IPS DF 19.7 (cell line): ENCODE measurements around the gene AZIN2.
A peak's percentile ranks its signal among the peaks of the same experiment; 100 is the strongest.
"Not testable (repeated sequence)": the region's sequence is repeated elsewhere in the genome, so short reads cannot be mapped to it uniquely, and the experiment has no call there.

ENCODE experiments used
- DNase-seq: peaks from one replicate; pipeline ENCODE4 v3.0.0-alpha.2; 2013; ENCODE audit warnings: low read depth, low spot score

Gene AZIN2

DNA sequence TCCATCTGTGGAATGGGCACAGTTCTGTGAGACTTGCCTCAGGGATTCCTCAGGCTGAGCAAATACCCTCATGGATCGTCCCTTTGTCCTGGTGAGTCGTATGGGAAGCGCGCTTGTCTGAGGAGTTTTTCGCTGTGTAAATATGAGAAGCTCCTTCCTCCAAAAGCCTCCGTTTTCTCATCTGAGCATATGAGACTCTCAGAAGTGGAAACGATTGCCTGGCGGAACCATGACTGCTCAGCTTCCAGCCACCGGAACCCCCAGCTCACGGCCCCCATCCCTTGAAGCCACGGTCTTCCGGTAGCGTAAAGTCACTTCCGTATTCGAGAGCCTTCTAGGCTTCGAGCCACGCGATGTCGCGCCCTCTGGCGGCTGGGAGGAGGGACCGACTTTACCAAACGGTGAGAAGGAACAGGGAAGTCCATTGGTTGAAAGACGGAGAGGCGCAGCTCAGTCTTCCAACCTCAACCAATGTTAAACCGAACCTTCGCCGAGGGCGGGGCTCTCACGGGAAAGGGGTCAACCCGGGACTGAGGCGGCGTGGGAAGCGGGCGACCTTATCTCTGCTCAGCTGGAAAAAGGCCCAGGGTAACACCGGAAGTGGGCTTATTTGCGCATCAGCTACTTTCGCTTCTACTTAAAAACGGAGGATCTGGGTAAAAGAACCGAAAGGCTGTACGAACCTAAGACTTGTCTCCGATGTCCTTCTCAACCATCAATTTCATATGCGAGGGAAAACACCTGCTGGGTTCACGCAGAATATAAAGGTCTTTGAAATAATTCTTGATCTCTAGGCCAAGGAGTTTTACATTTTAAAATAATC is 46.3 kb downstream of the AZIN2 start:
- DNase-seq, result peak; percentile 99

DNA sequence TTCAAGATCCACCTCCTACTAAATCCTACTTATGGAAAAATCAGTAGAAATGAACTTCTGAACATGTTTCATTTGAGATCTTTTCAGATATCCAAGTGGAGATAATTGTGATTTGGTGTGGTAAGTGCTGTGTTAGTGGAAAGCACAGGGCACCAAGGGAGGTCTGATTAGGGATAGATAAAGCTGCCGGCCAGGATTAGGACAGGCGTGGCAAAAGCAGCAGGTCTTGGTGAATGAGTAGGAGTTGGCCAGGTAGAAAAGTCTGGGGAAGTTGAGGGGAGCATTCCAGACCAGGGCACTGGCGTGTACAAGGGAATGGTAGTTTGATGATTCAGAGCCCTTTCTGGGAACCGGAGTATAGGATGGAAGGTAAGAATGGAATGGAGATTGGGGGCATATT is 47.8 kb downstream of the AZIN2 start:
- DNase-seq, result no peak

- no peak for DNase-seq
Measured at GRCh38 chr1:33130297-33130696, 49.3 kb downstream of the AZIN2 start.

GRCh38 chr1:33131191-33131590 is 50.2 kb downstream of the AZIN2 start:
- no peak for DNase-seq

GRCh38 chr1:33132549-33132948 is 51.6 kb downstream of the AZIN2 start:
- no peak for DNase-seq

GRCh38 chr1:33133478-33134105 is 52.6 kb downstream of the AZIN2 start:
- no peak for DNase-seq

GRCh38 chr1:33136041-33136440 is 55.1 kb downstream of the AZIN2 start:
- DNase-seq, result not testable (repeated sequence)

- no peak for DNase-seq
Measured at GRCh38 chr1:33137800-33138199, 56.8 kb downstream of the AZIN2 start.

GRCh38 chr1:33140153-33141149 is 59.5 kb downstream of the AZIN2 start:
- DNase-seq, result no peak

DNA sequence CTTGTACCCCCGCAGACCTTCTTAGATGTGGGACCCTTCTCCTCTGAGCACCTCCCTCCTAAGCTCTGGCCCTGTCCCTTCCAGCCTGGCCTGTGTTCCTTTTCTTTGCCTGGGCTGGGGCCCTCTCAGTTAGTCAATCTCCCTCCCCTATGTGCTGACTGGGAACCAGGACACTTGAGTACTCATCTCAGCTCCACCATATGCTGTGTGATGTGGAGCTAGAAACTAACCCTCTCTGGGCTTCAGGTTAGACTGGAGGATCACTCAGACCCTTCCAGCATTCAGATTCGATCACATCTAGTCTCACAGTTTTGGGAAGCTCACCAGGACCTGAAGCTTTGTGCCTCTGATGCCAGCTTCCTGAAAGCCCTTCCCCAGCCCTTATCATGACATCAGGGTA is 60.3 kb downstream of the AZIN2 start:
- DNase-seq, result no peak

GRCh38 chr1:33141781-33142180 is 60.8 kb downstream of the AZIN2 start:
- DNase-seq, result no peak

- DNase-seq, result no peak
Measured at GRCh38 chr1:33142483-33143064, 61.6 kb downstream of the AZIN2 start.

GRCh38 chr1:33143176-33143575 is 62.2 kb downstream of the AZIN2 start:
- no peak for DNase-seq

DNA sequence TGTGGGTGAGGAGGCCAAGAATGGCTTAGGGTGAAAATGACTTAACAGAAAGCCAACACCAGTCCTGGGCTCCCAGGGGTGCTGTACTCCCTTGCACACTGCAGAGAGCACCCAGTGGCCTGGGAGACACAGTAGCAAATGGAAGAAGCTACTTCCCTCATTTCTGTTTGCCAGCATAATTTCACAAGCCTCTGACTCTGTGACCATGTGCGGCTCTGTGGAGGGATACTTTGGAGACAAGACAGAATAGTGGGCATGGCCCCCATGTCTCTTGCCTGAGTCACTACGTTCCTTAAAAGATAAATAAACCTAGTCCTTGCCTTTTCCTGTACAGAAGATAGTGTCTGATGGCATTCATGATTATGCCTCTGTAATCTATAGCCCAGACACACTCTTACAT is 62.7 kb downstream of the AZIN2 start:
- no peak for DNase-seq

DNA sequence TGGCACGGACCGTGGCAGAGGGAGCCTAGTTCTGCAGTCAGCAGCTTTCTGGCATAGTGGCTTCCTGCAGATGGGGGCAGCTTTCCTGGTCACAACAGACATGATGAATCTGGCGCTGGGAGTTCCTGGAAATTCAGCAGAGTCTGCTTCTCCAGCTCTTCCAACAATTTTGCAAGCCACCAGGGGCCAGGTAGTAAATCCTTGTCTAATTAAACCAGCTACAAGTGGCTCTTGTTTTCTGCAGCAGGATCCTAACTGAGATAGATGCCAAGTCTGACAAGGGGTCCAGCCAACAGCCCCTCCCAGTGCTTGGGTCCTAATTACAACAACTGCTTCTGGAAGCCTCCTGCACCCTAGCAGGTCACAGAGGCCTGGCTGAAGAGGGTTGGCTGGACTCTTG is 65.0 kb downstream of the AZIN2 start:
- DNase-seq, result no peak

- DNase-seq, result no peak
Measured at GRCh38 chr1:33147275-33147996, 66.5 kb downstream of the AZIN2 start.

- no peak for DNase-seq
Measured at GRCh38 chr1:33147997-33148314, 67.0 kb downstream of the AZIN2 start.

GRCh38 chr1:33148615-33149014 is 67.7 kb downstream of the AZIN2 start:
- no peak for DNase-seq

- no peak for DNase-seq
Measured at GRCh38 chr1:33149453-33150190, 68.7 kb downstream of the AZIN2 start.

- DNase-seq, result no peak
Measured at GRCh38 chr1:33150522-33150921, 69.6 kb downstream of the AZIN2 start.
